Heart left ventricle (tissue), 16 donors: ENCODE measurements around the gene ZNF823. TPM values are rescaled to one million over a fixed set of nuclear protein-coding genes. Genes with fewer than 3 reads are reported as not detected.
"Not testable (repeated sequence)": the region's sequence is repeated elsewhere in the genome, so short reads cannot be mapped to it uniquely, and the experiment has no call there.

ENCODE experiments used
- ATAC-seq, 4 donors: fragments of 200-7000 bp; cut with Tn5 transposase; one replicate each; pipeline ENCODE4 v1.9.1; 2020 to 2022; ENCODE audit warnings: moderate library complexity in 4 of 4, mild to moderate bottlenecking in 3 of 4, moderate number of reproducible peaks in 1 of 4
- DNase-seq, 5 donors: peaks; one replicate each; pipeline ENCODE4 v3.0.0-alpha.2; 2020
- H3K27ac ChIP-seq, 12 donors: fragments of 200-600 bp; sonication (generic) in 4 of 12; one replicate each; pipeline versions ENCODE4 v1.5.0 to v1.8.0; 2016 to 2022; ENCODE audit warnings: mild to moderate bottlenecking in 2 of 12
- H3K27me3 ChIP-seq, 9 donors: fragments of 200-600 bp; sonication (generic) in 2 of 9; one replicate each; pipeline versions ENCODE4 v1.5.1 to v1.8.0; 2016 to 2022; ENCODE audit warnings: mild to moderate bottlenecking in 3 of 9
- H3K36me3 ChIP-seq, 9 donors: fragments of 200-600 bp; sonication (generic) in 2 of 9; one replicate each; pipeline versions ENCODE4 v1.5.0 to v1.8.0; 2018 to 2022; ENCODE audit warnings: mild to moderate bottlenecking in 2 of 9
- H3K4me1 ChIP-seq, 12 donors: fragments of 200-600 bp; sonication (generic) in 4 of 12; one replicate each; pipeline versions ENCODE4 v1.5.0 to v1.8.0; 2016 to 2022; ENCODE audit warnings: mild to moderate bottlenecking in 3 of 12
- H3K4me3 ChIP-seq, 12 donors: fragments of 200-600 bp; sonication (generic) in 4 of 12; one replicate each; pipeline versions ENCODE4 v1.5.0 to v1.8.0; 2017 to 2022; ENCODE audit warnings: mild to moderate bottlenecking in 9 of 12, moderate library complexity in 4 of 12
- H3K9me3 ChIP-seq, 12 donors: fragments of 200-600 bp; sonication (generic) in 4 of 12; one replicate each; pipeline versions ENCODE4 v1.5.0 to v1.8.0; 2016 to 2022; ENCODE audit warnings: mild to moderate bottlenecking in 1 of 12
- POLR2A ChIP-seq, 2 donors: fragments of 450-650 bp; IDR thresholded peaks; one replicate each; pipeline ENCODE4 v1.6.1; 2017; ENCODE audit warnings: antibody characterized with exemption in 2 of 2, mild to moderate bottlenecking in 2 of 2, moderate library complexity in 2 of 2
- WGBS, 4 donors: extraction: QIAGEN DNeasy Blood & Tissue Kit in 2 of 4; methylation state at CpG; one replicate each; pipeline versions ENCODE4 v1.1.5 to v1.1.7; 2013 to 2018; 5-methylcytosine and 5-hydroxymethylcytosine counted together
- intact Hi-C, 10 donors: fragments of 100-400 bp; cut with DNase I; formaldehyde crosslinking; loops; one replicate each; pipeline versions ENCODE4 v1.11.1 to v1.14.2; 2022
- polyA plus RNA-seq, 2 donors: library from polyadenylated mRNA; stranded (reverse); fragments of 200-250 nt; gene quantifications; one replicate each; pipeline ENCODE4 v1.2.3, GENCODE V29; 2013
- total RNA-seq, 9 donors: library from RNA; depleted of rRNA in 2 of 9; stranded (reverse); fragments of >200 nt in 2 of 9; fragmentation: NEBNext Ultra II Directional in 3 of 9; extraction: Animal tissue kit (Norgen Biotek cat#: 25700) in 3 of 9; gene quantifications; one replicate each; pipeline versions ENCODE4 v1.1.0 to v1.2.4, GENCODE V29; 2016 to 2023
- TF ChIP-seq, protein P1 (sequence below), 12 donors: fragments of 200-600 bp; sonication (generic) in 4 of 12; IDR thresholded peaks; one replicate each; pipeline versions ENCODE4 v1.5.0 to v1.8.0; 2018 to 2022; ENCODE audit warnings: antibody characterized with exemption in 12 of 12, mild to moderate bottlenecking in 5 of 12
- donor health status: ischemic (EF 13 %, LVEDD 7.1; RV severe dilation, severe dysfunction).
- donor health status: healthy with polysubstance abuse.
- donor health status: DM: no; HTN: yes; CAD: no.
- donor health status: DM: no; HTN: no; CAD: no.
- donor health status: ischemic (EF 25% LVEDD 6.9; RV normal size, moderate dysfunction).
- donor health status: ischemic (EF 25% LVEDD 5.7; RV mildly dilated, moderate dysfunction).
- donor health status: healthy.
- donor health status: DM: yes; HTN: yes; CAD: no.
- donor health status: ischemic (EF 35%, LVEDD 5.7; RV mildly dilated, moderate dysfunction).
- donor health status: nonischemic (EF 11% LVEDD 7.7; RV severe dilation, severe dysfunction).
- donor health status: DM: yes; HTN: yes; CAD: no.
- donor health status: PGD.
- donor health status: ischemic (EF 29% LVEDD 5.4; RV normal size, mild dysfunction).
- donor health status: nonischemic (EF 23%, LVEDD 6.1; RV moderate dilation, normal function).

The ZNF823 gene
- total and polyA plus RNA-seq, 11 donors: 1.6 to 5.2 (median 4.0) TPM

DNA sequence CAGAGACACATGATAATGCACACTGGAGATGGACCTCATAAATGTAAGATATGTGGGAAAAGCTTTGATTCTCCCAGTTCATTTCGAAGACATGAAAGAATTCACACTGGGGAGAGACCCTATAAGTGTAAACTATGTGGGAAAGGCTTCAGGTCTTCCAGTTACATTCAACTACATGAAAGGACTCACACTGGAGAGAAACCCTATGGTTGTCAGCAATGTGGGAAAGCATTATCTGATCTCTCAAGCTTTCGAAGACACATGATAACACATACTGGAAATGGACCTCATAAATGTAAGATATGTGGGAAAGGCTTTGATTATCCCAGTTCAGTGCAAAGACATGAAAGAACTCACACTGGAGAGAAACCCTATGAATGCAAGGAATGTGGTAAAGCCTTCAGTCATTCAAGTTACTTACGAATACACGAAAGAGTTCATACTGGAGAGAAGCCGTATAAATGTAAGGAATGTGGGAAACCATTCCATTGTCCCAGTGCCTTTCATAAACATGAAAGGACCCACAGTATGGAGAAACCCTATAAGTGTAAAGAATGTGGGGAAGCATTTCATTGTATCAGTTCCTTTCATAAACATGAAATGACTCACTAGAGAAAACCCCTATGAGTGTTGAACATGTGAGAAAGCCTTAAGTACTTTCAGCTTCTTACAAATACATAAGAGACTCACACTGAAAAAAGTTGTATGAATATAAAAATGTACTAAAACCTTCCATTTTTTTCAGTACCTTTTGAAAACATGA lies 42.7 kb upstream of the ZNF823 start:
- 96 to 99% (median 97%) methylated on average over 5 of the region's 5 CpGs for WGBS, 4 donors
- Histone ChIP-seq H3K36me3 (peaks cover 16 to 75% (median 50%) of the 10 kb centered on the region in 9 donors), H3K4me1 (no peaks in the 10 kb centered on the region), H3K27me3 (no peaks in the 10 kb centered on the region), H3K27ac (no peak overlapping the region), H3K9me3 (peaks cover 0 to 96% (median 52%) of the 10 kb centered on the region in 12 donors), H3K4me3 (no peak overlapping the region)
- DNase-seq: no peak
- no peak for ATAC-seq
- intact Hi-C loops: loop anchor here in 5 of 10 donors (5.0 to 10.0 kb wide), 3 partner anchors 87 to 109 kb away; no protein-coding TSS in a partner anchor
- TF ChIP-seq POLR2A (IDR thresholded peaks at IDR 0.05): no peak
- TF ChIP-seq, protein P1, sequence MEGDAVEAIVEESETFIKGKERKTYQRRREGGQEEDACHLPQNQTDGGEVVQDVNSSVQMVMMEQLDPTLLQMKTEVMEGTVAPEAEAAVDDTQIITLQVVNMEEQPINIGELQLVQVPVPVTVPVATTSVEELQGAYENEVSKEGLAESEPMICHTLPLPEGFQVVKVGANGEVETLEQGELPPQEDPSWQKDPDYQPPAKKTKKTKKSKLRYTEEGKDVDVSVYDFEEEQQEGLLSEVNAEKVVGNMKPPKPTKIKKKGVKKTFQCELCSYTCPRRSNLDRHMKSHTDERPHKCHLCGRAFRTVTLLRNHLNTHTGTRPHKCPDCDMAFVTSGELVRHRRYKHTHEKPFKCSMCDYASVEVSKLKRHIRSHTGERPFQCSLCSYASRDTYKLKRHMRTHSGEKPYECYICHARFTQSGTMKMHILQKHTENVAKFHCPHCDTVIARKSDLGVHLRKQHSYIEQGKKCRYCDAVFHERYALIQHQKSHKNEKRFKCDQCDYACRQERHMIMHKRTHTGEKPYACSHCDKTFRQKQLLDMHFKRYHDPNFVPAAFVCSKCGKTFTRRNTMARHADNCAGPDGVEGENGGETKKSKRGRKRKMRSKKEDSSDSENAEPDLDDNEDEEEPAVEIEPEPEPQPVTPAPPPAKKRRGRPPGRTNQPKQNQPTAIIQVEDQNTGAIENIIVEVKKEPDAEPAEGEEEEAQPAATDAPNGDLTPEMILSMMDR (IDR thresholded peaks at IDR 0.05): no peak

DNA sequence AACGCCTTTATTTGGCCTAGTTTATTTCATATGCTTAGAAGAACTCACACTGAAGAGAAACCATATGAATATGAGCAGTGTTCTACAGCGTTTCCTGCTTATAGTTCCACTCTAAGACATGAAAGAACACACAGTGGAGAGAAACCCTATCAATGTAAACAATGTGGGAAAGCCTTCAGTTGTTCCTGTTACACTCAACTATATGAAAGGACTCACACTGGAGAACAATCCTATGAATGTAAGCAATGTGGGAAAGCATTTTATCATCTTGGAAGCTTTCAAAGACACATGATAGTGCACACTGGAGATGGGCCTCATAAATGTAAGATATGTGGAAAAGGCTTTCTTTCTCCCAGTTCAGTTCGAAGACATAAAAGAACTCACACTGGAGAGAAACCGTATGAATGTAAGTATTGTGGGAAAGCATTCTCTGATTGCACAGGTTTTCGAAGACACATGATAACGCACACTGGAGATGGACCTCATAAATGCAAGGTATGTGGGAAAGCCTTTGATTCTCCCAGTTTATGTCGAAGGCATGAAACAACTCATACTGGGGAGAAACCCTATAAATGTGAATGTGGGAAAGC lies 41.8 kb upstream of the ZNF823 start:
- no peak for ATAC-seq
- intact Hi-C loops: loop anchor here in 5 of 10 donors (5.0 to 10.0 kb wide), 3 partner anchors 86 to 108 kb away; no protein-coding TSS in a partner anchor
- H3K4me3 ChIP-seq: no peak overlapping the region

DNA sequence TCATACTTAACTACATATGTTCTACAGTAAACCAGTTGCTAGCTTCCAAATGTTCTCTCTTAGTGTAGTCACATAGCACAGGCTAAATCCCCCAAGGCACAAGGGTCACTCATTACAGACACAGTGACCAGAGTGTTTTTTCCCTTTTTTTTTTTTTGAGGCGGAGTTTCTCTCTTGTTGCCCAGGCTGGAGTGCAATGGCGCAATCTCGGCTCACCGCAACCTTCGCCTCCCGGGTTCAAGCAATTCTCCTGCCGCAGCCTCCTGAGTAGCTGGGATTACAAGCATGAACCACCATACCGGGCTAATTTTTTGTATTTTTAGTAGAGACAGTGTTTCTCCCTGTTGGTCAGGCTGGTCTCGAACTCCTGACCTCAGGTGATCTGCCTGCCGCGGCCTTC lies 37.9 kb upstream of the ZNF823 start:
- ATAC-seq, DNase-seq, H3K27me3 ChIP-seq, intact Hi-C loops, H3K27ac ChIP-seq, H3K4me1 ChIP-seq, H3K4me3 ChIP-seq: not testable (repeated sequence)
- H3K36me3 ChIP-seq: peaks cover 16 to 65% (median 43%) of the 10 kb centered on the region in 9 donors
- H3K9me3 ChIP-seq: peaks cover 0 to 96% (median 39%) of the 10 kb centered on the region in 12 donors
- WGBS, 4 donors: 97 to 98% (median 97%) methylated on average over 11 of the region's 11 CpGs

More for the DNA sequence above, 41.8 kb upstream of the ZNF823 start:
- peaks cover 16 to 81% (median 50%) of the 10 kb centered on the region in 9 donors for H3K36me3 ChIP-seq
- no peaks in the 10 kb centered on the region for H3K4me1 ChIP-seq
- H3K27me3 ChIP-seq: no peaks in the 10 kb centered on the region
- peaks cover 0 to 97% (median 53%) of the 10 kb centered on the region in 12 donors for H3K9me3 ChIP-seq
- no peak for TF ChIP-seq POLR2A (IDR thresholded peaks at IDR 0.05)
- TF ChIP-seq, protein P1 (IDR thresholded peaks at IDR 0.05): no peak
- H3K27ac ChIP-seq: no peak overlapping the region
- 96 to 98% (median 98%) methylated on average over 7 of the region's 7 CpGs for WGBS, 4 donors
- no peak for DNase-seq

DNA sequence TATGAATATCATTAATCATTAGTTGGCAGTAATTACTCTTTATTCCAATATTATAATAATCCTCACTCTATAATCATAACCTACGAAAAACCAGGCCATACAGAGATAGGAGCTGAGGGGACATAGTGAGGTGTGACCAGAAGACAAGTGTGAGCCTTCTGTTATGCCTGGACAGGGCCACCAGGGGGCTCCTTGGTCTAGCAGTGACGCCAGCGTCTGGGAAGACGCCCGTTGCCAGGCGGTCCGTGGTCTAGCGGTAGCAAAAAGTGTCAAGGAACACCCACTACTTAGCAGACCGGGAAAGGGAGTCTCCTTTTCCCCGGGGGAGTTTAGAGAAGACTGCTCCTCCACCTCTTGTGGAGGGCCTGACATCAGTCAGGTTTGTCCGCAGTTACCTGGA lies 32.8 kb upstream of the ZNF823 start:
- WGBS, 4 donors: 74 to 84% (median 79%) methylated on average over 9 to 11 of the region's 11 CpGs
- intact Hi-C loops, H3K4me3 ChIP-seq, H3K27ac ChIP-seq, ATAC-seq, DNase-seq, H3K27me3 ChIP-seq: not testable (repeated sequence)
- peaks cover 0 to 19% (median 11%) of the 10 kb centered on the region in 12 donors for H3K4me1 ChIP-seq
- peaks cover 0 to 72% (median 7%) of the 10 kb centered on the region in 12 donors for H3K9me3 ChIP-seq
- TF ChIP-seq, protein P1 (IDR thresholded peaks at IDR 0.05): peak in 2 of 12 donors; percentile 18 to 26
- H3K36me3 ChIP-seq: peaks cover 0 to 14% (median 0%) of the 10 kb centered on the region in 9 donors
